Keratinocyte (primary cell): ENCODE measurements around the gene XAB2. TPM values are rescaled to one million over a fixed set of nuclear protein-coding genes. Genes with fewer than 3 reads are reported as not detected.

Source experiments
- DNase-seq: peaks from one replicate; pipeline ENCODE4 v3.0.0-alpha.2; 2011; ENCODE audit warnings: low read depth, missing footprints, low spot score
- FAIRE-seq: peaks from 2 replicates; lab custom pipeline; 2011; peaks lifted over from hg19 to GRCh38; lab: Jason Lieb, UNC
- H2AFZ ChIP-seq: 2 replicates; pipeline ENCODE4 v1.6.0; 2012; ENCODE audit warnings: low read length, control low read depth, inconsistent platforms; ENCODE audit not compliant: control insufficient read depth
- H3K27ac ChIP-seq: 2 replicates; pipeline ENCODE4 v1.5.1; 2011; ENCODE audit warnings: low read length; ENCODE audit not compliant: control insufficient read depth, insufficient read depth
- H3K27me3 ChIP-seq: 3 replicates; pipeline ENCODE4 v1.6.0; 2011; ENCODE audit warnings: low read length; ENCODE audit not compliant: control insufficient read depth, insufficient read depth; ENCODE audit errors: extremely low read depth
- H3K36me3 ChIP-seq, 2 experiments: 2 replicates in 1 of 2; 3 replicates in 1 of 2; pipeline ENCODE4 v1.5.1; 2011; ENCODE audit warnings: low read length in 2 of 2, mild to moderate bottlenecking in 1 of 2; ENCODE audit not compliant: control insufficient read depth in 2 of 2, insufficient read depth in 2 of 2; ENCODE audit errors: extremely low read depth in 1 of 2
- H3K4me1 ChIP-seq: 3 replicates; pipeline ENCODE4 v1.5.1; 2011; ENCODE audit warnings: low read length; ENCODE audit not compliant: control insufficient read depth, insufficient read depth; ENCODE audit errors: extremely low read depth
- H3K4me2 ChIP-seq: 3 replicates; pipeline ENCODE4 v1.6.0; 2011; ENCODE audit warnings: low read depth, low read length; ENCODE audit not compliant: control insufficient read depth, insufficient read depth; ENCODE audit errors: extremely low read depth
- H3K4me3 ChIP-seq, 3 experiments: fragments of 200-600 bp in 1 of 3; sonication (generic) in 1 of 3; 2 replicates in 2 of 3; 3 replicates in 1 of 3; pipeline ENCODE4 v1.5.1; 2011 to 2016; ENCODE audit warnings: low read length in 3 of 3, mild to moderate bottlenecking in 3 of 3, control low read depth in 2 of 3, inconsistent platforms in 1 of 3, low read depth in 1 of 3, mixed read lengths in 1 of 3, mixed run types in 1 of 3, moderate library complexity in 1 of 3; ENCODE audit not compliant: control insufficient read depth in 2 of 3, insufficient read depth in 2 of 3; ENCODE audit errors: extremely low read depth in 1 of 3
- H3K79me2 ChIP-seq: 2 replicates; pipeline ENCODE4 v1.6.0; 2012; ENCODE audit warnings: low read length; ENCODE audit not compliant: control insufficient read depth, insufficient read depth
- H3K9ac ChIP-seq: 3 replicates; pipeline ENCODE4 v1.6.0; 2011; ENCODE audit warnings: low read length; ENCODE audit not compliant: control insufficient read depth, insufficient read depth; ENCODE audit errors: extremely low read depth
- H3K9me1 ChIP-seq: 3 replicates; pipeline ENCODE4 v1.6.0; 2011; ENCODE audit warnings: low read length; ENCODE audit not compliant: control insufficient read depth, insufficient read depth; ENCODE audit errors: extremely low read depth
- H3K9me3 ChIP-seq: 2 replicates; pipeline ENCODE4 v1.5.1; 2012; ENCODE audit warnings: low read depth, low read length; ENCODE audit not compliant: control insufficient read depth
- H4K20me1 ChIP-seq: 3 replicates; pipeline ENCODE4 v1.6.0; 2011; ENCODE audit warnings: low read length; ENCODE audit not compliant: control insufficient read depth, insufficient read depth; ENCODE audit errors: extremely low read depth
- CTCF ChIP-seq, 3 experiments: IDR thresholded peaks in 1 of 3; conservative IDR thresholded peaks in 1 of 3; optimal IDR thresholded peaks in 1 of 3; 2 replicates in 2 of 3; 3 replicates in 1 of 3; pipeline versions ENCODE3 to v1.5.1; 2011; ENCODE audit warnings: low read length in 3 of 3, mild to moderate bottlenecking in 3 of 3, moderate library complexity in 2 of 3, control low read depth in 1 of 3, inconsistent platforms in 1 of 3; ENCODE audit not compliant: insufficient read depth in 2 of 3; ENCODE audit errors: extremely low read depth in 1 of 3
- EZH2 ChIP-seq: IDR thresholded peaks from one replicate; pipeline ENCODE4 v1.6.1; 2012; ENCODE audit warnings: inconsistent platforms, mild to moderate bottlenecking, low read length, moderate library complexity
- dilution Hi-C: fragments of 300-500 bp; cut with MboI; formaldehyde crosslinking; loops from one replicate; pipeline ENCODE4 v1.7.0; 2020; ENCODE audit warnings: low sequenced_read_pairs; ENCODE audit not compliant: extremely low pct_ligation_motif_present
- polyA plus RNA-seq, 5 experiments: library from polyadenylated mRNA; depleted of rRNA in 3 of 5; stranded (reverse) in 3 of 5; stranded (forward) in 1 of 5; unstranded in 1 of 5; fragments of >200 nt; gene quantifications; 1 replicate in 1 of 5; 2 replicates in 3 of 5; 3 replicates in 1 of 5; pipeline versions ENCODE4 v1.2.1 to v1.2.3, GENCODE V29; 2011 to 2012; ENCODE audit warnings: missing spikeins in 2 of 5, low read depth in 1 of 5, low replicate concordance in 1 of 5

Gene XAB2
- polyA plus RNA-seq, 1 donor (not counting 4 experiments of a cell fraction or from before 2014, with no cell fraction given): 15.6 TPM

GRCh38 chr19:7589822-7590221 lies 39.5 kb downstream of the XAB2 start:
- TF ChIP-seq EZH2 (no peak), CTCF (optimal IDR thresholded peaks at IDR 0.05 in 1 of 3, IDR thresholded peaks at IDR 0.05 in 1 of 3, conservative IDR thresholded peaks at IDR 0.05 in 1 of 3; ENCODE audit: extremely low read depth in 1 of 3, insufficient read depth in 2 of 3, low read length in 3 of 3) (no peak)
- DNase-seq: no peak

GRCh38 chr19:7582446-7582845 lies 46.9 kb downstream of the XAB2 start:
- TF ChIP-seq EZH2 (no peak), CTCF (optimal IDR thresholded peaks at IDR 0.05 in 1 of 3, IDR thresholded peaks at IDR 0.05 in 1 of 3, conservative IDR thresholded peaks at IDR 0.05 in 1 of 3; ENCODE audit: extremely low read depth in 1 of 3, insufficient read depth in 2 of 3, low read length in 3 of 3) (no peak)
- H4K20me1 ChIP-seq: no peaks in the 10 kb centered on the region
- no peaks in the 10 kb centered on the region for H3K79me2 ChIP-seq
- no peak overlapping the region for H3K4me2 ChIP-seq
- H2AFZ ChIP-seq: no peak overlapping the region
- no peaks in the 10 kb centered on the region for H3K9me3 ChIP-seq
- H3K27ac ChIP-seq: no peak overlapping the region
- H3K4me1 ChIP-seq: no peaks in the 10 kb centered on the region
- no peak for FAIRE-seq
- no peaks in the 10 kb centered on the region for H3K36me3 ChIP-seq
- H3K27me3 ChIP-seq: peaks cover 6% of the 10 kb centered on the region
- no peak overlapping the region for H3K9ac ChIP-seq
- no peak for DNase-seq
- H3K9me1 ChIP-seq: no peaks in the 10 kb centered on the region
- H3K4me3 ChIP-seq: no peak overlapping the region
- dilution Hi-C loops: no loop called here

More at GRCh38 chr19:7589822-7590221, 39.5 kb downstream of the XAB2 start:
- Histone ChIP-seq H2AFZ (no peak overlapping the region), H3K4me2 (no peak overlapping the region), H3K27ac (no peak overlapping the region), H3K79me2 (no peaks in the 10 kb centered on the region), H4K20me1 (no peaks in the 10 kb centered on the region), H3K9ac (no peak overlapping the region), H3K27me3 (peaks cover 4% of the 10 kb centered on the region), H3K4me3 (no peak overlapping the region), H3K9me3 (no peaks in the 10 kb centered on the region), H3K9me1 (no peaks in the 10 kb centered on the region), H3K4me1 (peaks cover 9% of the 10 kb centered on the region), H3K36me3 (no peaks in the 10 kb centered on the region)
- FAIRE-seq: no peak
- dilution Hi-C loops: no loop called here
